ENCODE results near the gene PMEL.

PMEL gene

DNA sequence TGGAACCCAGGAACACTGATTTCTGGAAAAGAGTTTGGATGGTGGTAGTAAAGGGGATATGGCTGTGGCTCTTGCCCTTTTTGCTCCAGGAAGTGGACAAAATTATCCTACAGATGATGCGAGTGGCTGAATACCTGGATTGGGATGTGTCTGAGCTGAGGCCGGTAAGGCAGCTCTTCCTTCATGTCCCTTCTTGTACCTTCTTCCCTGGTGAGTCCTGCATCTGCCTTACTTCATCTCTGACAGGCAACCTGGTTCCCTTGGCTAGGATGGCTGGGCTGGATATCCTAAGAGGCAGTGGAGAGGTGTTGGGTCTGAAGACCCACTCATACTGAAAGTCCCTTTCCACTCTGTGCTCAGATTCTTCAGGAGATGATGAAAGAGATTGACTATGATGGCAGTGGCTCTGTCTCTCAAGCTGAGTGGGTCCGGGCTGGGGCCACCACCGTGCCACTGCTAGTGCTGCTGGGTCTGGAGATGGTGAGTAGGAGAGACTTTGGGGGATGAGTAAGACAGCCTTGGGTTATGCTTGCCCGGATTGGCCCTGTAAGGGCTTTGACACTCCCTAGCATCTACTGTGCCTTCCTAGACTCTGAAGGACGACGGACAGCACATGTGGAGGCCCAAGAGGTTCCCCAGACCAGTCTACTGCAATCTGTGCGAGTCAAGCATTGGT lies 26.9 kb downstream of the PMEL start:
- TF ChIP-seq, protein P1, sequence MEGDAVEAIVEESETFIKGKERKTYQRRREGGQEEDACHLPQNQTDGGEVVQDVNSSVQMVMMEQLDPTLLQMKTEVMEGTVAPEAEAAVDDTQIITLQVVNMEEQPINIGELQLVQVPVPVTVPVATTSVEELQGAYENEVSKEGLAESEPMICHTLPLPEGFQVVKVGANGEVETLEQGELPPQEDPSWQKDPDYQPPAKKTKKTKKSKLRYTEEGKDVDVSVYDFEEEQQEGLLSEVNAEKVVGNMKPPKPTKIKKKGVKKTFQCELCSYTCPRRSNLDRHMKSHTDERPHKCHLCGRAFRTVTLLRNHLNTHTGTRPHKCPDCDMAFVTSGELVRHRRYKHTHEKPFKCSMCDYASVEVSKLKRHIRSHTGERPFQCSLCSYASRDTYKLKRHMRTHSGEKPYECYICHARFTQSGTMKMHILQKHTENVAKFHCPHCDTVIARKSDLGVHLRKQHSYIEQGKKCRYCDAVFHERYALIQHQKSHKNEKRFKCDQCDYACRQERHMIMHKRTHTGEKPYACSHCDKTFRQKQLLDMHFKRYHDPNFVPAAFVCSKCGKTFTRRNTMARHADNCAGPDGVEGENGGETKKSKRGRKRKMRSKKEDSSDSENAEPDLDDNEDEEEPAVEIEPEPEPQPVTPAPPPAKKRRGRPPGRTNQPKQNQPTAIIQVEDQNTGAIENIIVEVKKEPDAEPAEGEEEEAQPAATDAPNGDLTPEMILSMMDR (IDR thresholded peaks at IDR 0.05; ENCODE audit: low read length), result no peak
- TF ChIP-seq EZH2 (IDR thresholded peaks at IDR 0.05; ENCODE audit: borderline replicate concordance, low read length), result no peak
- Histone ChIP-seq H3K4me3 (ENCODE audit: low read depth, low read length, poor library complexity, severe bottlenecking) (no peak overlapping the region), H3K27me3 (ENCODE audit: insufficient read depth, low read length) (no peaks in the 10 kb centered on the region), H3K36me3 (ENCODE audit: insufficient read depth, low read length) (peaks cover 98% of the 10 kb centered on the region), H3K79me2 (ENCODE audit: insufficient read depth, low read length) (no peaks in the 10 kb centered on the region), H3K27ac (ENCODE audit: low read depth, low read length, poor library complexity, severe bottlenecking) (peak overlapping the region; percentile 45), H3K9me3 (ENCODE audit: low read length) (no peaks in the 10 kb centered on the region), H4K20me1 (ENCODE audit: insufficient read depth, low read length) (no peaks in the 10 kb centered on the region), H3K4me2 (ENCODE audit: low read length) (no peak overlapping the region), H2AFZ (ENCODE audit: low read length) (no peak overlapping the region), H3F3A (ENCODE audit: insufficient read depth, low read length) (peaks cover 10% of the 10 kb centered on the region), H3K9ac (ENCODE audit: low read length) (no peak overlapping the region; the same call in 1 of the 2 replicates), H3K4me1 (ENCODE audit: insufficient read depth, low read length, severe bottlenecking) (peaks cover 10% of the 10 kb centered on the region), H3K9me2 (ENCODE audit: low read depth, low read length) (no peaks in the 10 kb centered on the region)

DNA sequence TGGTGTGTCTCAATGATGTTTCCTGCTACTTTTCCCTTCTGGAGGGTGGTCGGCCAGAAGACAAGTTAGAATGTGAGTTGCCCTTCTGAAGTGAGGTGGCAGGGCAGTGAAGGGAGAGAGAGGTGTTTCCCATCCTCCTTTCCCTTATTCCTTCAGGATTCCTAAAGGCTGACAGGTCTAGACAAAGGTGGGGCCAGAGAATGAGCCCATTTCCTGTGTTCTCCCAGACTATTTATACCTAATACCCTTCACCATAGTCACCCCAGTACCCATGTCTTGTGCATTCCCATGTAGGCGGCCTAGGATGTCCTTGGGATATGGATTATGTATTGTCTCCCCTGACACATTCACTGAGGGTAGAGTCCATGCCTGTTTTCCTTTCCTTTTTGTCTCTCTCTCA lies 27.9 kb downstream of the PMEL start:
- Histone ChIP-seq H3K9ac (ENCODE audit: low read length) (no peak overlapping the region), H3K27ac (ENCODE audit: low read depth, low read length, poor library complexity, severe bottlenecking) (no peak overlapping the region), H3F3A (ENCODE audit: insufficient read depth, low read length) (peaks cover 10% of the 10 kb centered on the region), H4K20me1 (ENCODE audit: insufficient read depth, low read length) (no peaks in the 10 kb centered on the region), H3K79me2 (ENCODE audit: insufficient read depth, low read length) (peaks cover 5% of the 10 kb centered on the region), H3K36me3 (ENCODE audit: insufficient read depth, low read length) (peaks cover 95% of the 10 kb centered on the region), H3K4me1 (ENCODE audit: insufficient read depth, low read length, severe bottlenecking) (peaks cover 20% of the 10 kb centered on the region), H3K4me3 (ENCODE audit: low read depth, low read length, poor library complexity, severe bottlenecking) (no peak overlapping the region), H3K9me2 (ENCODE audit: low read depth, low read length) (no peaks in the 10 kb centered on the region), H3K27me3 (ENCODE audit: insufficient read depth, low read length) (no peaks in the 10 kb centered on the region), H3K4me2 (ENCODE audit: low read length) (no peak overlapping the region), H2AFZ (ENCODE audit: low read length) (no peak overlapping the region), H3K9me3 (ENCODE audit: low read length) (no peaks in the 10 kb centered on the region)
- TF ChIP-seq EZH2 (IDR thresholded peaks at IDR 0.05; ENCODE audit: borderline replicate concordance, low read length), result no peak
- TF ChIP-seq, protein P1 (IDR thresholded peaks at IDR 0.05; ENCODE audit: low read length), result no peak

DNA sequence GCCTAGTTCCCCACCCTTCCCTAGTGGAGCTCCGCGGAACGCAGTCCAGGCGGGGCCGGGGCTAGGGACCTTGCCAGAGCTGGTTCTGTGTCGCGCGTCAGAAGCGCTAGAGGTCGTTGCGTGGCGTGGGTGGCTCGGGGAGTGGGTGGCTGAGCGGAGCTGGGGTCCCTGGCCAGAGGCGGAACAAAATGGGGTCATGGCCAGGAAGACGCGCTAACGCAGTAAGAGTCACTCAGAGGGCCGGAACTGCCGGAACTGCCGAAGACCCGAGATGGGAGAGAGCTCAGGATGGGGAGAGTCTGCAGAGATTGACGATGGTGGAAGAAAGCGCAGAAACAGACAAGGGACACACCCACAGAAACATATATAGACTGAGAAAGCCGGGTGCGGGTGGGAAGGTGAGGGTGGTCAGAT lies 30.1 kb downstream of the PMEL start:
- H3K4me2 ChIP-seq (ENCODE audit: low read length), result no peak overlapping the region
- TF ChIP-seq, protein P1 (IDR thresholded peaks at IDR 0.05; ENCODE audit: low read length), result no peak
- TF ChIP-seq EZH2 (IDR thresholded peaks at IDR 0.05; ENCODE audit: borderline replicate concordance, low read length), result no peak
- H2AFZ ChIP-seq (ENCODE audit: low read length), result no peak overlapping the region
- no peaks in the 10 kb centered on the region for H3K9me2 ChIP-seq (ENCODE audit: low read depth, low read length)
- no peak overlapping the region for H3K27ac ChIP-seq (ENCODE audit: low read depth, low read length, poor library complexity, severe bottlenecking)
- no peaks in the 10 kb centered on the region for H4K20me1 ChIP-seq (ENCODE audit: insufficient read depth, low read length)
- peaks cover 20% of the 10 kb centered on the region for H3K79me2 ChIP-seq (ENCODE audit: insufficient read depth, low read length)
- H3K36me3 ChIP-seq (ENCODE audit: insufficient read depth, low read length), result peaks cover 72% of the 10 kb centered on the region
- H3K27me3 ChIP-seq (ENCODE audit: insufficient read depth, low read length), result no peaks in the 10 kb centered on the region
- no peaks in the 10 kb centered on the region for H3K9me3 ChIP-seq (ENCODE audit: low read length)
- H3F3A ChIP-seq (ENCODE audit: insufficient read depth, low read length), result peaks cover 10% of the 10 kb centered on the region
- H3K9ac ChIP-seq (ENCODE audit: low read length), result no peak overlapping the region
- H3K4me3 ChIP-seq (ENCODE audit: low read depth, low read length, poor library complexity, severe bottlenecking), result no peak overlapping the region
- H3K4me1 ChIP-seq (ENCODE audit: insufficient read depth, low read length, severe bottlenecking), result peaks cover 31% of the 10 kb centered on the region

All from OCI-LY1 (cell line).